HL-60 (cell line): ENCODE measurements around the gene ABCB9.

Source experiments
- DNase-seq, 2 experiments: peaks; one replicate each; pipeline ENCODE4 v3.0.0-alpha.2; 2010 to 2020; ENCODE audit warnings: low read depth in 1 of 2, low spot score in 1 of 2
- H3K27ac ChIP-seq: fragments of 250-450 bp; sonication (Bioruptor Pico); replicated peaks from 2 replicates; pipeline ENCODE4 v1.5.1; 2020; ENCODE audit warnings: mild to moderate bottlenecking, moderate library complexity
- H3K27me3 ChIP-seq: fragments of 250-450 bp; sonication (Bioruptor Pico); 2 replicates; pipeline ENCODE4 v1.5.1; 2021; ENCODE audit warnings: mild to moderate bottlenecking, moderate library complexity; ENCODE audit not compliant: insufficient read depth, poor library complexity, severe bottlenecking
- H3K4me3 ChIP-seq: replicated peaks from 2 replicates; pipeline ENCODE4 v1.5.1; 2011; ENCODE audit warnings: mild to moderate bottlenecking, control low read depth, low read length; ENCODE audit not compliant: insufficient read depth
- CTCF ChIP-seq: IDR thresholded peaks from one replicate; pipeline ENCODE4 v1.5.1; 2011; ENCODE audit warnings: low read length, control low read depth, inconsistent platforms; ENCODE audit not compliant: insufficient read depth
- GABPA ChIP-seq: IDR thresholded peaks from 2 replicates; pipeline ENCODE4 v1.6.1; 2012; ENCODE audit warnings: low read depth
- POLR2AphosphoS5 ChIP-seq: IDR thresholded peaks from 2 replicates; pipeline ENCODE4 v1.6.1; 2012; ENCODE audit warnings: low read depth
- REST ChIP-seq: IDR thresholded peaks from 2 replicates; pipeline ENCODE4 v1.6.1; 2012; ENCODE audit warnings: low read depth; ENCODE audit not compliant: insufficient replicate concordance
- SPI1 ChIP-seq: IDR thresholded peaks from 2 replicates; pipeline ENCODE4 v1.6.1; 2012; ENCODE audit warnings: low read depth, mild to moderate bottlenecking, borderline replicate concordance

ABCB9 gene

GRCh38 chr12:122920687-122921086, 45.6 kb downstream of the ABCB9 start:
- H3K27me3 ChIP-seq = no peaks in the 10 kb centered on the region
- no peak overlapping the region for H3K4me3 ChIP-seq
- no peak for DNase-seq
- H3K27ac ChIP-seq = no peak overlapping the region
- no peak for TF ChIP-seq POLR2AphosphoS5
- TF ChIP-seq CTCF = no peak
- no peak for TF ChIP-seq SPI1
- no peak for TF ChIP-seq GABPA
- TF ChIP-seq REST = no peak

GRCh38 chr12:122918827-122919226, 47.4 kb downstream of the ABCB9 start:
- no peak for DNase-seq
- TF ChIP-seq GABPA (no peak), CTCF (no peak), POLR2AphosphoS5 (no peak), SPI1 (no peak), REST (no peak)
- Histone ChIP-seq H3K27me3 (no peaks in the 10 kb centered on the region), H3K27ac (no peak overlapping the region), H3K4me3 (no peak overlapping the region)

- H3K4me3 ChIP-seq = no peak overlapping the region
- H3K27ac ChIP-seq = no peak overlapping the region
- H3K27me3 ChIP-seq = no peaks in the 10 kb centered on the region
- DNase-seq = no peak
- no peak for TF ChIP-seq REST
- no peak for TF ChIP-seq POLR2AphosphoS5
- no peak for TF ChIP-seq GABPA
- no peak for TF ChIP-seq CTCF
- TF ChIP-seq SPI1 = no peak
Observed at GRCh38 chr12:122917507-122918121, 48.6 kb downstream of the ABCB9 start.
